Liver (tissue), 9 donors: ENCODE measurements around the gene UMAD1. TPM values are rescaled to one million over a fixed set of nuclear protein-coding genes. Genes with fewer than 3 reads are reported as not detected.

Experiments used
- DNase-seq: peaks from one replicate; pipeline ENCODE4 v3.0.0-alpha.2; 2017; ENCODE audit warnings: low spot score
- H3K27ac ChIP-seq, 2 donors: one replicate each; pipeline ENCODE4 v1.7.0; 2013; ENCODE audit warnings: inconsistent platforms in 2 of 2, low read length in 2 of 2, control low read depth in 1 of 2, low read depth in 1 of 2, mild to moderate bottlenecking in 1 of 2
- H3K27me3 ChIP-seq, 4 donors: one replicate each; pipeline versions ENCODE4 v1.6.1 to v1.7.0; 2013; ENCODE audit warnings: low read length in 3 of 4, inconsistent platforms in 1 of 4, mild to moderate bottlenecking in 1 of 4, moderate library complexity in 1 of 4; ENCODE audit not compliant: control insufficient read depth in 4 of 4, insufficient read depth in 4 of 4
- H3K36me3 ChIP-seq, 4 donors: one replicate each; pipeline versions ENCODE4 v1.6.1 to v1.7.0; 2013; ENCODE audit warnings: low read length in 3 of 4, mild to moderate bottlenecking in 3 of 4, low read depth in 1 of 4, moderate library complexity in 1 of 4; ENCODE audit not compliant: control insufficient read depth in 4 of 4, insufficient read depth in 3 of 4
- H3K4me1 ChIP-seq, 4 donors: one replicate each; pipeline versions ENCODE4 v1.6.1 to v1.7.0; 2013; ENCODE audit warnings: low read length in 3 of 4, mild to moderate bottlenecking in 3 of 4, moderate library complexity in 1 of 4; ENCODE audit not compliant: control insufficient read depth in 4 of 4, insufficient read depth in 4 of 4
- H3K4me3 ChIP-seq, 3 donors: one replicate each; pipeline versions ENCODE4 v1.6.1 to v1.7.0; 2013; ENCODE audit warnings: low read length in 3 of 3, control low read depth in 1 of 3, low read depth in 1 of 3, mild to moderate bottlenecking in 1 of 3
- H3K9ac ChIP-seq, 2 donors: one replicate each; pipeline ENCODE4 v1.7.0; 2013; ENCODE audit warnings: low read length in 2 of 2, mild to moderate bottlenecking in 2 of 2, moderate library complexity in 2 of 2, control low read depth in 1 of 2, low read depth in 1 of 2
- H3K9me3 ChIP-seq, 4 donors: one replicate each; pipeline versions ENCODE4 v1.6.1 to v1.7.0; 2013; ENCODE audit warnings: low read length in 3 of 4; ENCODE audit not compliant: control insufficient read depth in 4 of 4
- ATF3 ChIP-seq: IDR thresholded peaks from 2 replicates; pipeline ENCODE4 v1.6.1; 2016; ENCODE audit warnings: antibody characterized with exemption
- EGR1 ChIP-seq, 2 donors: IDR thresholded peaks; 2 replicates each; pipeline ENCODE4 v1.6.1; 2016 to 2018; ENCODE audit warnings: antibody characterized with exemption in 2 of 2, low read depth in 2 of 2
- FOXA1 ChIP-seq: IDR thresholded peaks from 2 replicates; pipeline ENCODE4 v1.6.1; 2016; ENCODE audit warnings: antibody characterized with exemption
- FOXA2 ChIP-seq: IDR thresholded peaks from 2 replicates; pipeline ENCODE4 v1.6.1; 2016; ENCODE audit warnings: antibody characterized with exemption
- GABPA ChIP-seq, 2 donors: IDR thresholded peaks in 1 of 2; conservative IDR thresholded peaks in 1 of 2; 2 replicates each; pipeline ENCODE4 v1.6.1; 2016; ENCODE audit warnings: antibody characterized with exemption in 2 of 2, mild to moderate bottlenecking in 1 of 2, moderate library complexity in 1 of 2
- HNF4A ChIP-seq, 2 donors: conservative IDR thresholded peaks; 2 replicates each; pipeline ENCODE4 v1.6.1; 2016; ENCODE audit warnings: antibody characterized with exemption in 2 of 2, mild to moderate bottlenecking in 2 of 2
- HNF4G ChIP-seq: IDR thresholded peaks from 2 replicates; pipeline ENCODE4 v1.6.1; 2016; ENCODE audit warnings: antibody characterized with exemption
- JUND ChIP-seq, 2 donors: IDR thresholded peaks; 2 replicates each; pipeline ENCODE4 v1.6.1; 2016; ENCODE audit warnings: antibody characterized with exemption in 2 of 2
- MAX ChIP-seq: IDR thresholded peaks from 2 replicates; pipeline ENCODE4 v1.6.1; 2016; ENCODE audit warnings: antibody characterized with exemption
- NR2F2 ChIP-seq: IDR thresholded peaks from 2 replicates; pipeline ENCODE4 v1.6.1; 2016; ENCODE audit warnings: antibody characterized with exemption
- RAD21 ChIP-seq, 2 donors: IDR thresholded peaks; 2 replicates each; pipeline ENCODE4 v1.6.1; 2016; ENCODE audit warnings: antibody characterized with exemption in 2 of 2, mild to moderate bottlenecking in 2 of 2
- RXRA ChIP-seq, 2 donors: IDR thresholded peaks; 2 replicates each; pipeline ENCODE4 v1.6.1; 2017 to 2018; ENCODE audit warnings: antibody characterized with exemption in 2 of 2, mild to moderate bottlenecking in 1 of 2
- SP1 ChIP-seq: IDR thresholded peaks from 2 replicates; pipeline ENCODE4 v1.6.1; 2018; ENCODE audit warnings: antibody characterized with exemption, mild to moderate bottlenecking
- TAF1 ChIP-seq: conservative IDR thresholded peaks from 2 replicates; pipeline ENCODE4 v1.6.1; 2016; ENCODE audit warnings: antibody characterized with exemption, mild to moderate bottlenecking
- YY1 ChIP-seq: IDR thresholded peaks from 2 replicates; pipeline ENCODE4 v1.6.1; 2016; ENCODE audit warnings: antibody characterized with exemption, mild to moderate bottlenecking
- WGBS: extraction: QIAGEN DNeasy Blood & Tissue Kit; methylation state at CpG from one replicate; pipeline ENCODE4 v1.1.7; 2013; 5-methylcytosine and 5-hydroxymethylcytosine counted together
- polyA plus RNA-seq, 2 donors: library from polyadenylated mRNA; stranded (reverse) in 1 of 2; unstranded in 1 of 2; fragments of 200-250 nt in 1 of 2; fragments of >200 nt in 1 of 2; fragmentation: Nextera tagmentation in 1 of 2; extraction: Ambion mirVana in 1 of 2; gene quantifications; one replicate each; pipeline versions ENCODE4 v1.2.1 to v1.2.3, GENCODE V29; 2013 to 2015
- total RNA-seq, 2 donors: library from RNA; depleted of rRNA; stranded (reverse); fragments of >200 nt; gene quantifications; one replicate each; pipeline ENCODE4 v1.2.3, GENCODE V29; 2014
- TF ChIP-seq, protein P1 (sequence below): IDR thresholded peaks from 2 replicates; pipeline ENCODE4 v1.6.1; 2016; ENCODE audit warnings: antibody characterized with exemption
- TF ChIP-seq, protein P2 (sequence below): fragments of 150-350 bp; IDR thresholded peaks from 2 replicates; pipeline ENCODE4 v1.5.1; 2017; ENCODE audit warnings: improper control_type of control experiment, low read depth, low read length; ENCODE audit not compliant: missing input control
- TF ChIP-seq, protein P3 (sequence below): IDR thresholded peaks from 2 replicates; pipeline ENCODE4 v1.6.1; 2016; ENCODE audit warnings: antibody characterized with exemption, mild to moderate bottlenecking
- donor health status: healthy.
- donor health status: healthy.
- donor health status: healthy.
- donor health status: healthy.
- donor health status: healthy.

UMAD1 gene
- total and polyA plus RNA-seq, 4 donors = 5.9 to 12.2 (median 7.9) TPM

GRCh38 chr7:7857143-7857583 is 216.6 kb downstream of the UMAD1 start:
- H3K27ac ChIP-seq = no peak overlapping the region
- DNase-seq = no peak
- WGBS = 90% methylated on average over 3 of the region's 3 CpGs

GRCh38 chr7:7858559-7858958 is 218.0 kb downstream of the UMAD1 start:
- H3K27me3 ChIP-seq = no peaks in the 10 kb centered on the region
- WGBS = 82% methylated on average over 4 of the region's 4 CpGs
- H3K9ac ChIP-seq = no peak overlapping the region
- no peak overlapping the region for H3K4me3 ChIP-seq
- DNase-seq = no peak
- peaks cover 0 to 4% (median 2%) of the 10 kb centered on the region in 4 donors for H3K9me3 ChIP-seq
- H3K36me3 ChIP-seq = no peaks in the 10 kb centered on the region
- H3K4me1 ChIP-seq = no peaks in the 10 kb centered on the region
- TF ChIP-seq GABPA (IDR thresholded peaks at IDR 0.05 in 1 of 2, conservative IDR thresholded peaks at IDR 0.05 in 1 of 2) (peak in 1 of 2 donors; percentile 21), EGR1 (IDR thresholded peaks at IDR 0.05; ENCODE audit: low read depth in 2 of 2) (no peak)
- no peak overlapping the region for H3K27ac ChIP-seq

More at GRCh38 chr7:7857143-7857583, 216.6 kb downstream of the UMAD1 start:
- TF ChIP-seq RAD21 (IDR thresholded peaks at IDR 0.05) (no peak), NR2F2 (no peak), JUND (IDR thresholded peaks at IDR 0.05) (no peak), YY1 (no peak), FOXA1 (no peak), HNF4A (conservative IDR thresholded peaks at IDR 0.05) (no peak), SP1 (no peak), RXRA (IDR thresholded peaks at IDR 0.05) (no peak), ATF3 (no peak), HNF4G (no peak), TAF1 (no peak), FOXA2 (no peak)
- H3K27me3 ChIP-seq = no peaks in the 10 kb centered on the region
- H3K9me3 ChIP-seq = peaks cover 0 to 4% (median 2%) of the 10 kb centered on the region in 4 donors
- no peak overlapping the region for H3K9ac ChIP-seq
- H3K4me1 ChIP-seq = no peaks in the 10 kb centered on the region
- no peaks in the 10 kb centered on the region for H3K36me3 ChIP-seq
- H3K4me3 ChIP-seq = no peak overlapping the region

DNA sequence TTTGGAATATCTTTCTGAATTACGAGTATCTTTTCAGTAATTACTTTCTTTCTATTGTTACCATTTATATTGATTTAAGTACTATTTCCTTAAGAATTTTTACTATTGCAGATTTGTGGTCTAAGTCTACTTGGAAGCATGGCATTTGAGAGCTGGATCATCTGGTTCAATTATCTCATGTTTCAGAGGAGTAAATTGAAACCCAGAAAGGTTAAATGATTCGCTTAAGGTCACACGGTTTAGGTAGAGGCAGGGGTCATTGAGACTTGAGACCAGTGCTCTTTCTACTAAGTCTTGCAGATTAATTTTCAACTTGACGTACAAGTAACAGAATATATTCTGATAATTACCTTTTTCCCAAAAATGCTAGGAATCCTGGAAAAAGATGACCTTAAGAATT is 218.9 kb downstream of the UMAD1 start:
- 96% methylated on average over 4 of the region's 4 CpGs for WGBS

More for the DNA sequence above, 218.9 kb downstream of the UMAD1 start:
- Histone ChIP-seq H3K36me3 (no peaks in the 10 kb centered on the region), H3K4me3 (no peak overlapping the region), H3K9me3 (peaks cover 0 to 4% (median 2%) of the 10 kb centered on the region in 4 donors), H3K27ac (no peak overlapping the region), H3K9ac (no peak overlapping the region), H3K27me3 (no peaks in the 10 kb centered on the region), H3K4me1 (no peaks in the 10 kb centered on the region)
- TF ChIP-seq FOXA2 (no peak), HNF4A (conservative IDR thresholded peaks at IDR 0.05) (no peak), HNF4G (no peak), TAF1 (no peak), NR2F2 (no peak), RXRA (IDR thresholded peaks at IDR 0.05) (no peak), FOXA1 (no peak), MAX (no peak), GABPA (IDR thresholded peaks at IDR 0.05 in 1 of 2, conservative IDR thresholded peaks at IDR 0.05 in 1 of 2) (no peak), YY1 (no peak), EGR1 (IDR thresholded peaks at IDR 0.05; ENCODE audit: low read depth in 2 of 2) (no peak), JUND (IDR thresholded peaks at IDR 0.05) (no peak), ATF3 (no peak)
- TF ChIP-seq, protein P1, sequence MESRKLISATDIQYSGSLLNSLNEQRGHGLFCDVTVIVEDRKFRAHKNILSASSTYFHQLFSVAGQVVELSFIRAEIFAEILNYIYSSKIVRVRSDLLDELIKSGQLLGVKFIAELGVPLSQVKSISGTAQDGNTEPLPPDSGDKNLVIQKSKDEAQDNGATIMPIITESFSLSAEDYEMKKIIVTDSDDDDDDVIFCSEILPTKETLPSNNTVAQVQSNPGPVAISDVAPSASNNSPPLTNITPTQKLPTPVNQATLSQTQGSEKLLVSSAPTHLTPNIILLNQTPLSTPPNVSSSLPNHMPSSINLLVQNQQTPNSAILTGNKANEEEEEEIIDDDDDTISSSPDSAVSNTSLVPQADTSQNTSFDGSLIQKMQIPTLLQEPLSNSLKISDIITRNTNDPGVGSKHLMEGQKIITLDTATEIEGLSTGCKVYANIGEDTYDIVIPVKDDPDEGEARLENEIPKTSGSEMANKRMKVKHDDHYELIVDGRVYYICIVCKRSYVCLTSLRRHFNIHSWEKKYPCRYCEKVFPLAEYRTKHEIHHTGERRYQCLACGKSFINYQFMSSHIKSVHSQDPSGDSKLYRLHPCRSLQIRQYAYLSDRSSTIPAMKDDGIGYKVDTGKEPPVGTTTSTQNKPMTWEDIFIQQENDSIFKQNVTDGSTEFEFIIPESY = no peak
- TF ChIP-seq, protein P2, sequence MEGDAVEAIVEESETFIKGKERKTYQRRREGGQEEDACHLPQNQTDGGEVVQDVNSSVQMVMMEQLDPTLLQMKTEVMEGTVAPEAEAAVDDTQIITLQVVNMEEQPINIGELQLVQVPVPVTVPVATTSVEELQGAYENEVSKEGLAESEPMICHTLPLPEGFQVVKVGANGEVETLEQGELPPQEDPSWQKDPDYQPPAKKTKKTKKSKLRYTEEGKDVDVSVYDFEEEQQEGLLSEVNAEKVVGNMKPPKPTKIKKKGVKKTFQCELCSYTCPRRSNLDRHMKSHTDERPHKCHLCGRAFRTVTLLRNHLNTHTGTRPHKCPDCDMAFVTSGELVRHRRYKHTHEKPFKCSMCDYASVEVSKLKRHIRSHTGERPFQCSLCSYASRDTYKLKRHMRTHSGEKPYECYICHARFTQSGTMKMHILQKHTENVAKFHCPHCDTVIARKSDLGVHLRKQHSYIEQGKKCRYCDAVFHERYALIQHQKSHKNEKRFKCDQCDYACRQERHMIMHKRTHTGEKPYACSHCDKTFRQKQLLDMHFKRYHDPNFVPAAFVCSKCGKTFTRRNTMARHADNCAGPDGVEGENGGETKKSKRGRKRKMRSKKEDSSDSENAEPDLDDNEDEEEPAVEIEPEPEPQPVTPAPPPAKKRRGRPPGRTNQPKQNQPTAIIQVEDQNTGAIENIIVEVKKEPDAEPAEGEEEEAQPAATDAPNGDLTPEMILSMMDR = no peak
- TF ChIP-seq, protein P3, sequence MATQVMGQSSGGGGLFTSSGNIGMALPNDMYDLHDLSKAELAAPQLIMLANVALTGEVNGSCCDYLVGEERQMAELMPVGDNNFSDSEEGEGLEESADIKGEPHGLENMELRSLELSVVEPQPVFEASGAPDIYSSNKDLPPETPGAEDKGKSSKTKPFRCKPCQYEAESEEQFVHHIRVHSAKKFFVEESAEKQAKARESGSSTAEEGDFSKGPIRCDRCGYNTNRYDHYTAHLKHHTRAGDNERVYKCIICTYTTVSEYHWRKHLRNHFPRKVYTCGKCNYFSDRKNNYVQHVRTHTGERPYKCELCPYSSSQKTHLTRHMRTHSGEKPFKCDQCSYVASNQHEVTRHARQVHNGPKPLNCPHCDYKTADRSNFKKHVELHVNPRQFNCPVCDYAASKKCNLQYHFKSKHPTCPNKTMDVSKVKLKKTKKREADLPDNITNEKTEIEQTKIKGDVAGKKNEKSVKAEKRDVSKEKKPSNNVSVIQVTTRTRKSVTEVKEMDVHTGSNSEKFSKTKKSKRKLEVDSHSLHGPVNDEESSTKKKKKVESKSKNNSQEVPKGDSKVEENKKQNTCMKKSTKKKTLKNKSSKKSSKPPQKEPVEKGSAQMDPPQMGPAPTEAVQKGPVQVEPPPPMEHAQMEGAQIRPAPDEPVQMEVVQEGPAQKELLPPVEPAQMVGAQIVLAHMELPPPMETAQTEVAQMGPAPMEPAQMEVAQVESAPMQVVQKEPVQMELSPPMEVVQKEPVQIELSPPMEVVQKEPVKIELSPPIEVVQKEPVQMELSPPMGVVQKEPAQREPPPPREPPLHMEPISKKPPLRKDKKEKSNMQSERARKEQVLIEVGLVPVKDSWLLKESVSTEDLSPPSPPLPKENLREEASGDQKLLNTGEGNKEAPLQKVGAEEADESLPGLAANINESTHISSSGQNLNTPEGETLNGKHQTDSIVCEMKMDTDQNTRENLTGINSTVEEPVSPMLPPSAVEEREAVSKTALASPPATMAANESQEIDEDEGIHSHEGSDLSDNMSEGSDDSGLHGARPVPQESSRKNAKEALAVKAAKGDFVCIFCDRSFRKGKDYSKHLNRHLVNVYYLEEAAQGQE = no peak
- no peak for DNase-seq
